ENCODE data around the gene UNC93B1. TPM values are rescaled to one million over a fixed set of nuclear protein-coding genes. Genes with fewer than 3 reads are reported as not detected.

The UNC93B1 gene
- 16.9 and 28.4 TPM in 2 replicates for total RNA-seq

GRCh38 chr11:68003846-68004550 lies at the start of gene UNC93B1:
Gene UNC93B1, minus strand, starts transcription at chr11:68004097. Its CDS starts 54 bp downstream, at chr11:68004043.

GRCh38 chr11:68038718-68039525 lies 35.0 kb upstream of the UNC93B1 start, which contains the start of gene TCIRG1:
Gene TCIRG1, plus strand, starts transcription at chr11:68039025. Its CDS starts 2,247 bp downstream, at chr11:68041272.

GRCh38 chr11:68030318-68031143 lies 26.6 kb upstream of the UNC93B1 start, which contains the start of gene NDUFS8:
Gene NDUFS8, plus strand, starts transcription at chr11:68030681. Its CDS starts 1,471 bp downstream, at chr11:68032152.

GRCh38 chr11:68010090-68011041 lies 6.5 kb upstream of the UNC93B1 start, which contains the start of gene ALDH3B1:
Gene ALDH3B1, plus strand, starts transcription at chr11:68010327. Its CDS starts 4,971 bp downstream, at chr11:68015298.

Small RNA genes within 50 kb of the gene (small RNA-seq; reads per million reads assigned to genes)
- 0.10 reads per million for gene MIR6753 (ENCODE audit: low replicate concordance)

Other genes starting within 250 kb of the UNC93B1 start
- gene ALDH3B1, start 6.2 kb upstream of the UNC93B1 start, total RNA-seq, result 22.0 and 78.8 TPM in 2 replicates
- 105 and 132 TPM in 2 replicates for gene NDUFS8, start 26.6 kb upstream of the UNC93B1 start, total RNA-seq
- 157 and 186 TPM in 2 replicates for gene TCIRG1, start 34.9 kb upstream of the UNC93B1 start, total RNA-seq
- gene CHKA, start 117.3 kb upstream of the UNC93B1 start, total RNA-seq, result 9.9 and 19.7 TPM in 2 replicates
- gene KMT5B, start 209.2 kb upstream of the UNC93B1 start, total RNA-seq, result 17.2 and 24.9 TPM in 2 replicates

Measured in placental pericyte (primary cell).